PC-3 (cell line): ENCODE data around the gene MRPL30. TPM values are rescaled to one million over a fixed set of nuclear protein-coding genes. Genes with fewer than 3 reads are reported as not detected.
A peak's percentile ranks its signal among the peaks of the same experiment; 100 is the strongest.

ENCODE experiments used
- ATAC-seq: fragments of 200-7000 bp; cut with Tn5 transposase; 2 replicates; pipeline ENCODE4 v1.9.1; 2020; ENCODE audit warnings: mild to moderate bottlenecking, moderate library complexity
- BruUV-seq: library from RNA; stranded (reverse); fragments of 400-500 nt; replicated peaks from 2 replicates; lab custom pipeline; 2021; lab: Mats Ljungman, UMichigan
- CTCF ChIA-PET: fragments of 300-600 bp; sonication (Branson Sonifier 250); formaldehyde crosslinking; loops from one replicate; lab custom pipeline; 2022; ENCODE audit warnings: antibody characterized with exemption; lab: Charles Lee
- POLR2A ChIA-PET: fragments of 300-600 bp; sonication (Branson Sonifier 250); formaldehyde crosslinking; loops from one replicate; lab custom pipeline; 2022; ENCODE audit warnings: antibody characterized with exemption; ENCODE audit not compliant: unreplicated experiment; lab: Charles Lee
- DNase-seq: peaks from one replicate; pipeline ENCODE4 v3.0.0-alpha.2; 2015
- H2AFZ ChIP-seq: fragments of 300-600 bp; sonication (generic); 2 replicates; pipeline ENCODE4 v1.6.0; 2016; ENCODE audit warnings: antibody characterized with exemption, low read length
- H3F3A ChIP-seq: fragments of 300-600 bp; sonication (generic); one replicate; pipeline ENCODE4 v1.6.0; 2017; ENCODE audit warnings: antibody characterized with exemption, low read length, control low read depth, mild to moderate bottlenecking; ENCODE audit not compliant: unreplicated experiment
- H3K27ac ChIP-seq: fragments of 300-600 bp; sonication (generic); 2 replicates; pipeline ENCODE4 v1.5.1; 2016; ENCODE audit warnings: mild to moderate bottlenecking, low read length
- H3K27me3 ChIP-seq: fragments of 300-600 bp; sonication (generic); 2 replicates; pipeline ENCODE4 v1.6.1; 2016; ENCODE audit warnings: low read length, mixed read lengths
- H3K36me3 ChIP-seq: fragments of 300-600 bp; sonication (generic); 2 replicates; pipeline ENCODE4 v1.6.1; 2016; ENCODE audit warnings: low read depth, mixed run types, low read length, mixed read lengths
- H3K4me1 ChIP-seq: fragments of 300-600 bp; sonication (generic); 2 replicates; pipeline ENCODE4 v1.5.1; 2016; ENCODE audit warnings: low read length; ENCODE audit not compliant: insufficient read depth
- H3K4me2 ChIP-seq: fragments of 300-600 bp; sonication (generic); 2 replicates; pipeline ENCODE4 v1.6.0; 2016; ENCODE audit warnings: low read length
- H3K4me3 ChIP-seq: fragments of 300-600 bp; sonication (generic); 2 replicates; pipeline ENCODE4 v1.5.1; 2016; ENCODE audit warnings: mild to moderate bottlenecking, low read length, mixed read lengths
- H3K79me2 ChIP-seq: fragments of 300-600 bp; sonication (generic); 2 replicates; pipeline ENCODE4 v1.6.1; 2017; ENCODE audit warnings: low read length, mixed read lengths
- H3K9ac ChIP-seq: fragments of 300-600 bp; sonication (generic); 2 replicates; pipeline ENCODE4 v1.6.0; 2016; ENCODE audit warnings: mild to moderate bottlenecking, low read length
- H3K9me2 ChIP-seq: fragments of 300-600 bp; sonication (generic); replicated peaks from 2 replicates; pipeline ENCODE4 v1.6.1; 2016; ENCODE audit warnings: mixed run types, low read length, mixed read lengths
- H3K9me3 ChIP-seq: fragments of 300-600 bp; sonication (generic); 2 replicates; pipeline ENCODE4 v1.6.1; 2016; ENCODE audit warnings: low read length, mixed read lengths
- H4K20me1 ChIP-seq: fragments of 300-600 bp; sonication (generic); 2 replicates; pipeline ENCODE4 v1.6.1; 2016; ENCODE audit warnings: low read length, mixed read lengths
- CTCF ChIP-seq: fragments of 300-600 bp; sonication (generic); conservative IDR thresholded peaks from 2 replicates; pipeline ENCODE4 v1.5.1; 2017; ENCODE audit warnings: antibody characterized with exemption, low read depth, mild to moderate bottlenecking, low read length
- EZH2 ChIP-seq: fragments of 300-600 bp; sonication (generic); IDR thresholded peaks from one replicate; pipeline ENCODE4 v1.6.1; 2017; ENCODE audit warnings: antibody characterized with exemption, mild to moderate bottlenecking, low read length; ENCODE audit not compliant: unreplicated experiment
- EZH2phosphoT487 ChIP-seq: fragments of 300-600 bp; sonication (generic); IDR thresholded peaks from 2 replicates; pipeline ENCODE4 v1.6.1; 2018; ENCODE audit warnings: mild to moderate bottlenecking, antibody characterized with exemption, low read length, borderline replicate concordance
- intact Hi-C: fragments of 100-400 bp; cut with micrococcal nuclease; formaldehyde crosslinking; loops from 2 replicates; pipeline ENCODE4 v1.9.0; 2023
- total RNA-seq: library from RNA; depleted of rRNA; stranded (reverse); fragments of >200 nt; gene quantifications from 2 replicates; pipeline ENCODE4 v1.2.3, GENCODE V29; 2014

Gene MRPL30
- total RNA-seq, 1 experiment from 2014 or later: 39.7 TPM

DNA sequence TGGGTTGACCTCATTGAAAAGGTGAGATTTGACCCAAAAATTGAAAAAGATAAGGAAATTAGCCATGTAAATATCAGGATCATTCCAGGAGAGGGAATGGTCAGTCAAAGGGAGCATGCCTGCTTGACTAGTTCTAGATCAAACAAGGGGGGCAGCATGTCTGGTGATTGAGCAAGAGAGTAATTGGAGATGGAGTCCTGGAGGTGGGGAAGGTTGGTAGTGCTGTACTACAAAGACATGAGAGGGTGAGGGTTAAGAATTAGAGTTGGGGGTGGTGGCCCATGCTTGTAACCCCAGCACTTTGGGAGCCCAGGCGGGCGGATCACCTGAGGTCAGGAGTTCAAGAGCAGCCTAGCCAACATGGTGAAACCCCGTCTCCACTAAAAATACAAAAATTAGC, 2.0 kb downstream of the MRPL30 start:
- H3K9ac ChIP-seq: no peak overlapping the region
- ATAC-seq (no peak), DNase-seq (peak; percentile 72)
- no peaks in the 10 kb centered on the region for H3K9me3 ChIP-seq
- ChIA-PET CTCF (no interaction called here), POLR2A (no interaction called here)
- H3K9me2 ChIP-seq: no peaks in the 10 kb centered on the region
- BruUV-seq: no TSS peak
- H3K4me2 ChIP-seq: peak overlapping the region; percentile 78
- H3K79me2 ChIP-seq: peaks cover 95% of the 10 kb centered on the region
- peaks cover 11% of the 10 kb centered on the region for H3K4me1 ChIP-seq
- no peak overlapping the region for H2AFZ ChIP-seq
- H3F3A ChIP-seq: no peaks in the 10 kb centered on the region
- intact Hi-C loops: no loop called here
- H3K4me3 ChIP-seq: peak overlapping the region; percentile 99
- H3K27ac ChIP-seq: no peak overlapping the region
- H4K20me1 ChIP-seq: no peaks in the 10 kb centered on the region
- H3K36me3 ChIP-seq: 0 out of 2 replicates have a peak, but pooled peaks cover 4% of the 10 kb centered on the region
- TF ChIP-seq EZH2phosphoT487: no peak
- no peak for TF ChIP-seq EZH2
- TF ChIP-seq CTCF: no peak
- no peaks in the 10 kb centered on the region for H3K27me3 ChIP-seq

DNA sequence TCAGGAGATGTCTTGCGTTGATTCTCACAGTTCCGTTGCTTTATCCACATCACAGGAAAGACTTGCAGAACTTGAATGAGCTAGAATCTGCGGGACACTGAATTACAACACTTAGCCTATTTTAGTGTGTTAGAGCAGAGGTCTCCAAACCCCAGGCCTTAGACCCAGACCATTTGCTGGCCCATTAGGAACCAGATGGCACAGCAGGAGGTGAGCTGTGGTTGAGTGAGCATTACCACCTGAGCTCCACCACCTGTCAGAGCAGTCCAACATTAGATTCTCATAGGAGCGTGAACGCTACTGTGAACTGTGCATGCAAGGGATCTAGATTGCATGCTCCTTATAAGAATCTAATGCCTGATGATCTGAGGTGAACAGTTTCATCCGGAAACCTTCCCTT, 3.8 kb downstream of the MRPL30 start:
- TF ChIP-seq EZH2phosphoT487 (no peak), CTCF (no peak), EZH2 (no peak)
- H4K20me1 ChIP-seq: no peaks in the 10 kb centered on the region
- no peak overlapping the region for H3K27ac ChIP-seq
- peaks cover 83% of the 10 kb centered on the region for H3K79me2 ChIP-seq
- no peak overlapping the region for H2AFZ ChIP-seq
- no peak for DNase-seq
- ATAC-seq: no peak
- CTCF ChIA-PET: no interaction called here
- H3K27me3 ChIP-seq: no peaks in the 10 kb centered on the region
- H3K4me1 ChIP-seq: peaks cover 11% of the 10 kb centered on the region
- intact Hi-C loops: no loop called here
- H3K9me3 ChIP-seq: no peaks in the 10 kb centered on the region
- H3K4me2 ChIP-seq: no peak overlapping the region
- no peaks in the 10 kb centered on the region for H3F3A ChIP-seq
- no peak overlapping the region for H3K4me3 ChIP-seq
- peaks cover 14% of the 10 kb centered on the region for H3K36me3 ChIP-seq
- POLR2A ChIA-PET: no interaction called here
- no TSS peak for BruUV-seq
- no peak overlapping the region for H3K9ac ChIP-seq
- H3K9me2 ChIP-seq: no peaks in the 10 kb centered on the region

GRCh38 chr2:99187011-99187410, 6.0 kb downstream of the MRPL30 start:
- Histone ChIP-seq H3K27ac (no peak overlapping the region), H3K4me1 (peaks cover 11% of the 10 kb centered on the region), H3K79me2 (peaks cover 69% of the 10 kb centered on the region), H3K9me2 (no peaks in the 10 kb centered on the region), H3K27me3 (no peaks in the 10 kb centered on the region), H2AFZ (no peak overlapping the region), H4K20me1 (no peaks in the 10 kb centered on the region), H3F3A (no peaks in the 10 kb centered on the region), H3K9me3 (no peaks in the 10 kb centered on the region), H3K4me2 (no peak overlapping the region), H3K9ac (no peak overlapping the region), H3K4me3 (no peak overlapping the region), H3K36me3 (peaks cover 26% of the 10 kb centered on the region)
- intact Hi-C loops: no loop called here
- no TSS peak for BruUV-seq
- ATAC-seq: no peak
- ChIA-PET POLR2A (no interaction called here), CTCF (no interaction called here)
- no peak for DNase-seq
- TF ChIP-seq CTCF (no peak), EZH2 (no peak), EZH2phosphoT487 (no peak)
